ENCODE results near the gene SMCO2.
A peak's percentile ranks its signal among the peaks of the same experiment; 100 is the strongest.

SMCO2 gene

GRCh38 chr12:27446436-27446835 lies at the start of gene SMCO2:
SMCO2 (plus strand) TSS chr12:27446736; CDS start chr12:27470632, 23,896 bp downstream.
- DNase-seq, result no peak

- no peak for DNase-seq
These were observed 48.1 kb upstream of the SMCO2 start for GRCh38 chr12:27398466-27398865.

- DNase-seq, result no peak
These were observed 47.5 kb upstream of the SMCO2 start for GRCh38 chr12:27399074-27399473.

- DNase-seq, result no peak
These were observed 45.6 kb upstream of the SMCO2 start for GRCh38 chr12:27400856-27401354.

GRCh38 chr12:27412047-27412446 lies 34.5 kb upstream of the SMCO2 start:
- DNase-seq, result no peak

- DNase-seq, result no peak
These were observed 23.8 kb upstream of the SMCO2 start for GRCh38 chr12:27422697-27423096.

GRCh38 chr12:27424631-27425230 lies 21.8 kb upstream of the SMCO2 start:
- DNase-seq, result no peak

GRCh38 chr12:27425306-27425705 lies 21.2 kb upstream of the SMCO2 start:
- DNase-seq, result no peak

GRCh38 chr12:27426743-27427487 lies 19.6 kb upstream of the SMCO2 start:
- no peak for DNase-seq

GRCh38 chr12:27427824-27428223 lies 18.7 kb upstream of the SMCO2 start:
- no peak for DNase-seq

- DNase-seq, result no peak
These were observed 18.1 kb upstream of the SMCO2 start for GRCh38 chr12:27428466-27428865.

- DNase-seq, result no peak
These were observed 16.9 kb upstream of the SMCO2 start for GRCh38 chr12:27429606-27430005.

- no peak for DNase-seq
These were observed 15.4 kb upstream of the SMCO2 start for GRCh38 chr12:27431185-27431584.

GRCh38 chr12:27434673-27435565 lies 11.6 kb upstream of the SMCO2 start:
- peak; percentile 18 for DNase-seq

GRCh38 chr12:27436029-27436428 lies 10.5 kb upstream of the SMCO2 start:
- no peak for DNase-seq

GRCh38 chr12:27436768-27437167 lies 9.8 kb upstream of the SMCO2 start:
- no peak for DNase-seq

GRCh38 chr12:27437839-27438238 lies 8.7 kb upstream of the SMCO2 start:
- no peak for DNase-seq

GRCh38 chr12:27447761-27448160 lies 1.2 kb downstream of the SMCO2 start:
- no peak for DNase-seq

- DNase-seq, result no peak
These were observed 2.5 kb downstream of the SMCO2 start for GRCh38 chr12:27449026-27449425.

GRCh38 chr12:27449893-27450534 lies 3.5 kb downstream of the SMCO2 start:
- no peak for DNase-seq

- no peak for DNase-seq
These were observed 4.7 kb downstream of the SMCO2 start for GRCh38 chr12:27451036-27451825.

GRCh38 chr12:27453421-27453820 lies 6.9 kb downstream of the SMCO2 start:
- no peak for DNase-seq

All from activated CD8-positive, alpha-beta memory T cell treated with anti-CD3 and anti-CD28 coated beads, Interleukin-2, amount 50 U/mL, for 4 hours (primary cell).